ENCODE data around the gene MFAP2. TPM values are rescaled to one million over a fixed set of nuclear protein-coding genes. Genes with fewer than 3 reads are reported as not detected.

The MFAP2 gene
- total RNA-seq, 1 experiment from 2014 or later, result 0.50 TPM

GRCh38 chr1:17001760-17002523 lies 21.5 kb upstream of the MFAP2 start:
- CTCF ChIA-PET, result no interaction called here
- no peak for DNase-seq

GRCh38 chr1:16999863-17000262 lies 19.4 kb upstream of the MFAP2 start:
- Mint-ChIP-seq H3K27me3 (ENCODE audit: unreplicated experiment) (no peaks in the 10 kb centered on the region), H3K36me3 (ENCODE audit: insufficient read depth, unreplicated experiment) (peaks cover 14% of the 10 kb centered on the region), H3K9me3 (ENCODE audit: low read depth, unreplicated experiment) (no peaks in the 10 kb centered on the region), H3K4me1 (ENCODE audit: low read depth, unreplicated experiment) (no peaks in the 10 kb centered on the region), H3K27ac (ENCODE audit: unreplicated experiment) (no peak overlapping the region), H3K4me3 (ENCODE audit: low read depth, unreplicated experiment) (no peak overlapping the region)
- intact Hi-C loops (cut with micrococcal nuclease; ENCODE audit: unreplicated experiment), result no loop called here
- no TSS peak for BruUV-seq (replicated peaks)
- TF ChIP-seq CTCF (IDR thresholded peaks at IDR 0.05; ENCODE audit: unreplicated experiment), result peak; percentile 8
- DNase-seq, result no peak
- CTCF ChIA-PET, result no interaction called here

More at GRCh38 chr1:17001760-17002523, 21.5 kb upstream of the MFAP2 start:
- intact Hi-C loops (cut with micrococcal nuclease; ENCODE audit: unreplicated experiment), result no loop called here
- BruUV-seq (replicated peaks), result no TSS peak
- H3K4me3 Mint-ChIP-seq (ENCODE audit: low read depth, unreplicated experiment), result no peak overlapping the region
- TF ChIP-seq CTCF (IDR thresholded peaks at IDR 0.05; ENCODE audit: unreplicated experiment), result no peak
- H3K9me3 Mint-ChIP-seq (ENCODE audit: low read depth, unreplicated experiment), result no peaks in the 10 kb centered on the region
- no peaks in the 10 kb centered on the region for H3K4me1 Mint-ChIP-seq (ENCODE audit: low read depth, unreplicated experiment)
- peaks cover 6% of the 10 kb centered on the region for H3K36me3 Mint-ChIP-seq (ENCODE audit: insufficient read depth, unreplicated experiment)
- no peak overlapping the region for H3K27ac Mint-ChIP-seq (ENCODE audit: unreplicated experiment)
- no peaks in the 10 kb centered on the region for H3K27me3 Mint-ChIP-seq (ENCODE audit: unreplicated experiment)

- Mint-ChIP-seq H3K27ac (ENCODE audit: unreplicated experiment) (no peak overlapping the region), H3K4me1 (ENCODE audit: low read depth, unreplicated experiment) (no peaks in the 10 kb centered on the region), H3K36me3 (ENCODE audit: insufficient read depth, unreplicated experiment) (peaks cover 14% of the 10 kb centered on the region), H3K9me3 (ENCODE audit: low read depth, unreplicated experiment) (no peaks in the 10 kb centered on the region), H3K4me3 (ENCODE audit: low read depth, unreplicated experiment) (no peak overlapping the region), H3K27me3 (ENCODE audit: unreplicated experiment) (no peaks in the 10 kb centered on the region)
- no TSS peak for BruUV-seq (replicated peaks)
- CTCF ChIA-PET, result no interaction called here
- DNase-seq, result no peak
- TF ChIP-seq CTCF (IDR thresholded peaks at IDR 0.05; ENCODE audit: unreplicated experiment), result no peak
- intact Hi-C loops (cut with micrococcal nuclease; ENCODE audit: unreplicated experiment), result no loop called here
Measured at GRCh38 chr1:16998589-16998988, 18.2 kb upstream of the MFAP2 start.

DNA sequence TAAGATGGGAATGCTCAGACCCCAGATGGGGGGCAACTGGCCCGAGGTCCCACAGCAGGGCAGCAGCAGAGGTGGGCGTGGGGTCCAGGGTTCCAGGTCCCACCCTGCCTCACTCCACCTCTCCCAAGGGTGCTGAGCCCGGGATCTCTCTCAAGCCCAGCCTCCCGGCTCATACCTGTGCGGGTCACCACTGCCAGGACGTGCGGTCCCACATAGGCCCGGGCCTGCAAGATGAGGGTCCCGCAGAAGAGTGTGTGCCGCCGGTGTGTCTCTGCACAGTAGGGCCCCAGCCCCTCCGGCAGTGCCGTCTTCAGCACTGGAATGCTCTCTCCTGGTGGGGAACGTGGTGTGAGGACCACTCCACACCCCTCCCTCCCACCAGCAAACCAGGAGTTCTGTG lies 16.4 kb upstream of the MFAP2 start:
- Mint-ChIP-seq H3K9me3 (ENCODE audit: low read depth, unreplicated experiment) (no peaks in the 10 kb centered on the region), H3K27me3 (ENCODE audit: unreplicated experiment) (no peaks in the 10 kb centered on the region), H3K27ac (ENCODE audit: unreplicated experiment) (no peak overlapping the region), H3K4me3 (ENCODE audit: low read depth, unreplicated experiment) (no peak overlapping the region), H3K36me3 (ENCODE audit: insufficient read depth, unreplicated experiment) (peaks cover 12% of the 10 kb centered on the region), H3K4me1 (ENCODE audit: low read depth, unreplicated experiment) (no peaks in the 10 kb centered on the region)
- intact Hi-C loops (cut with micrococcal nuclease; ENCODE audit: unreplicated experiment), result no loop called here
- TF ChIP-seq CTCF (IDR thresholded peaks at IDR 0.05; ENCODE audit: unreplicated experiment), result no peak
- CTCF ChIA-PET, result interaction anchor here (0.6 kb wide), 1 partner anchor 778 kb away, joined by 6 read pairs; no protein-coding TSS in a partner anchor
- DNase-seq, result no peak
- BruUV-seq (replicated peaks), result no TSS peak
